HG02588 (cell line): ENCODE data around the gene IDNK.

Experiments used
- ATAC-seq: cut with Tn5 transposase; IDR thresholded peaks from one replicate; pipeline ENCODE4 v1.9.1; 2021; ENCODE audit warnings: mild to moderate bottlenecking, moderate library complexity; ENCODE audit not compliant: unreplicated experiment

IDNK gene

DNA sequence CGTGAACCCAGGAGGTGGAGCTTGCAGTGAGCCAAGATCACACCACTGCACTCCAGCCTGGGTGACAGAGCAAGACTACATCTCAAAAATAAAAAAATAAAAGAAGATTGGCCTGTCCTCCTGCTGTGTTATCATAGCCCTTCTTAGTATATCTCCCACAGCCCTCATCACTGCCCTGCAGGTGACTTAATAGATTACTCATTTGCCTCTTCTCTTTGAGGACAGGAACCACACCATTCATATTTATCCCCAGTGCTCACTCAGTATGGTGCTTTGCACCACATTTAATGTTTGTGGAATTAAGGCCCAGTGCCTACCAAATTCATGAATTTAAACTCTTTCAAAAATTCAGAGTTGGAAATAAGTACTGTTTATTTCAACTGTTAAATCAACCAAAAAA, 10.3 kb downstream of the IDNK start:
- ATAC-seq = no peak

DNA sequence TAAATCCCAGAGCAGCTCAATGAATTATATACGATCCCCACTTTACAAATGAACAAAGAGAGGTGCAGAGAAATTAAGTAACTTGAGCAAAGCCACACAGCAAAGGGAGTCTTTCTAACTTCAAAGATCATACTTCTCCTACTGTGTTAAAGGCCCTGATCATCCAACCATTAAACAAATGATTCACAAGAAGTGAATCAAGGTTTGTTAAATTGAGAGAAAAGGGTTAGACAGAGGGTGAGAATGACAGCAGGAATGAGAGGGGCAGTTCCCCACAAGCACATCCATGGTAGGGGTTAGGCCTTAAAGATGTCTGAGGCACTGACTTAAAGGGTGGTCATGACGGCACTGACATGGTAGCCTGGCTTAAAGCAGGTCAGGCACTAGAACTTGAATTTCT, 10.7 kb downstream of the IDNK start:
- ATAC-seq = no peak

DNA sequence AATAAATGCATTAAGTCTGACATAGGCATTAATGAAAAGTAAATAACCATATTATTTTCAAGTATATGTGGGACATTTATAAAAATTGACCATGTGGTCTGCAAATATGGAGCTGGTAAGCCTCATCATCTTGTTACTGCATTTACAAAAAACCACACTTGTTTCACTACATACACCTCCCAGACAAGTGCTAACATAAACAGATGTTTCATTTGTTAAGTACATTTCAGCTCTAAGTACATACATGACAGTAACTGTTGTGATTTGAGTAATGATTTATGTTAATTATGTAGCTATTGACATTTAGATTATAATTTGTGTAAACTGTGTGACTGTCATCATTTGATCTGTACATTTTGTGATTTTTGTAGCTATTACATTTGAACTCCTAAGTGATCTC, 13.9 kb downstream of the IDNK start:
- no peak for ATAC-seq

DNA sequence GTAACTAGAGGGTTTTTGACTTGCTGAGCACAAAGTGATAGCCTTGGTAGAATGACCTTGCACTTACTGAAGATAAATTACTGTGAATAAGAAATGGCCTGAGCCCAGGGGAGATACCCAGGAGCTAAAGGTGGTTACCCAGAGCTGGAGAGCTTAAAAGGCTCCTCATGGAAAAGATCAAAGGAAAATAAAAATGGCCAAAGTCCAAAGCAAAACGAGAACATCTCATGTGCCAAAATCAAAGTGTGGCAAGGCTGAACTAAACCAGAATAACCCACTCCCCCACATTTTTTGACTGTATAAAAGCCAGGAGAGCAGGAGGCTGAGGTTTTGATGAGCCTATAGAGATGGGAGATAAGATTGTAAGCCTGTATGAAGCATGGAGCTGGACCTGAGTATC, 14.4 kb downstream of the IDNK start:
- no peak for ATAC-seq

DNA sequence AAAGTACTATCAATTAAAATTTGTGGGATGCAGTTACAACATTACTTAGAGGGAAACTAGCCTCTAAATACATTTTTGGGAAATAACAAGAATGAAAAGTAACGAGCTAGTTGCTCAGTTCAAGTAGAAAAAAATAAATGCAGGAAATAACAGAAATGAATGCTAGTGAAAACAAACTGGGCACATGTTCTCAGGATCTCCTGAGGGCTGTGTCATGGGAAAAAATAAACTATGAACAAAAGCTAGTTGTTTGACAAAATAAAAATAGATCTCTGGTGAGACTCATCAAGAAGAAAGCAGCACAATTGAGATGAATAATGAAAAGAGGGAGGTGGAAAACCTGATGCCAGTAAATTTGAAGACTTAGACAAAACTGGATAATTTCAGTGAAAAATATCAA, 16.3 kb downstream of the IDNK start:
- ATAC-seq = no peak

DNA sequence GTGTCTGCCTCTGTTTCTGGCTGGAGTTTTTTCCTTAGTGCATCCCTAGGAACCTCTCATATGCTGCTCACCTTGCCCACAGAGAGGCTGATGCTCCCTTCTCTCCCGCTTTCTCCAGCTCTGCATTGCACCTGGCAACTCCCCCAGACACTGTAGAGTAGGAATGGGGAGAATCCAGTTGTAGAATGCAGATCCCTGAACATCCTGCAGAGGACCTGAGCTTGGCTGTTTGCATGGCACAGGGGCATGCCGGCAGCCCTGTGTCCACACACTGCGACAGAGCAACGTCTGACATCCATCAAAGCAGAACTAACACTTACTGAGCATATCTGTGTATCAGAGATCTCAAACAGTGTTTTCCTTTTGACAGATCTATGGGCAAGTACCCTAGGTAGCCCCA, 19.9 kb downstream of the IDNK start:
- ATAC-seq = no peak

DNA sequence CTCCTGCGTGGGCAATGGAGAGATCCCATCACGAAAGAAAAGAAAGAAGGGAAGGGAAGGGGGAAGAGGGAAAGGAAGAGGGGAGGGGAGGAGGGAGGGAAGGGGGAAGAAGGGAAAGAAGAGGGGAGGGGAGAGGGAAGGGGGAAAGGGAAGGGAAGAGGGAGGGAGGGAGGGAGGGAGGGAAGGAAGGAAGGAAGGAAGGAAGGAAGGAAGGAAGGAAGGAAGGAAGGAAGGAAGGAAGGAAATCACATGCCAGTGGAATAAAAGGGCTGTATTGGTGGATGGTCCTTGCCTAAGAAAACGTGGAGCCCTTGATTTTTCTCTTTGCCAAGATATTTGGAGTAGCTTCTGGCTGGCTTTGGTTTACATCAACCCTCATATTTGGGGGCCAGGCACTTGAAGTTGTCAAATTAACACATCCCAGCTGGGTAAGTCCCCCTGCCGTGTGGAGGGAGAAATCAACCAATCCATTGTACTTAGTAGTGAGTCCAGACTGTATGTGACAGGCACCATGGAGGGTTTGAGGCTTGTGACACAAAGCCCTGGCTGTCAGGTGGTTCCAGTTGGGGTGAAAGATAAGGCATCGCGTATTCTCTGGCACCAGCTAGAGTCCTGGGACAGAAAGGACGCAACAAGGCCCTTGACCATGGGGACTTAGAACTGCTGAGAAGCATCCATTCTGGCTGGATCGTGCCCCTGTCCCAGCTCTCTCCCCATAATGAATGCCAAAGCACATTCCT, 23.7 kb downstream of the IDNK start:
- ATAC-seq = no peak

DNA sequence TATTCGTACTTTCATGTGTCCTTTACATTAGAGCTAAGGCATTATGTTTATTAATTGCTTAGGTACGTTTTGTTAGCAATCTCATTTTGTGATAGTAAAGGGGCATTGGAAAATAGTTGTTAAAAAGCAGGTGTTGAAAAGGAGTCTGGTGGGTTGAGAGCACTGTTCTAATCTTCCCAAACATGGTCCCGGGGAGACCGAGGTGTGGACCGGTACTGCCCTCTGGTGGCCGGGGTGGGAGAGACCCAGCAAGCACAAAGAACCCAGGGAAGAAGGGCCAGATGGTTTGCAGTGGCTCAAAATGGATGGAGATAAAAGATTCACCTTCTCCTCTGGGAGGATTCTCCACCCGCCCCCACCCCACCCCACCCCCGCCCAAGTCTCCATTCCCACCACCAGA, 26.1 kb downstream of the IDNK start:
- ATAC-seq = peak; percentile 75

DNA sequence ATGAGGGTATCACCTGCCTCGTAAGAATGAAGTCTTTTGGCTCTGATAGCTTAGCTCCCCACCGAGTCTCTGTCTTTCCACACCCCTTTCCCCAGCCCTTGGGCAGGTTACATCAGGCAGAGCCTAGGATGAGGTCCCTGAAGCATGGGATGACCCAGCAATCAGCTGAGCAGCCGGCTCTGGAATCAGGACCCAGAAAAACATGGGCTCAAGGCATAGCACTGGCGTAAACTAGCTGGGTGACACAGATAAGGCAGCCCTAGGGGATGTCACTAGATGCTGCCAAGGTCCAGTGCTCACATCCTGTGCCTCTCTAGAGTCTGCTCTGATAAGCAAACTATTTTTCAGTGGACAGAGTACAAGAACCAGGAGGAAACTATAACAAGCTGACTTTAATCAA, 26.6 kb downstream of the IDNK start:
- ATAC-seq = no peak

DNA sequence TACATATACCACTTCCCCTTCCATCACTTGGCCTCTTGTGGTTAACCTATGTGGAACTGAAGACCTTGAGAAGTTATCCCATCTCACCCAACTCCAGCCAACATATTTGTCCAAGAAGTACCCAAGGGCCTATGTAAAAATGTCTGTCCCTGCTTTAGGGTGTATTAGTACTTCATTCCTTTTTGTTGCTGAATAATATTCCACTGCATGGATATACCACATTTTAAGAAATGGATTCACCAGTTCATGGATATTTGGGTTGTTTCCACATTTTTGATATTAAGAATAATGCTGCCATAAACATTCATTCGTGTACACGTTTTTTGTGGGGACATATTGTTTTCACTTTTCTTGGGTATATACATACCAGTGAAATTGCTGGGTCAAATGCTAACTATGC, 28.6 kb downstream of the IDNK start:
- ATAC-seq = no peak

DNA sequence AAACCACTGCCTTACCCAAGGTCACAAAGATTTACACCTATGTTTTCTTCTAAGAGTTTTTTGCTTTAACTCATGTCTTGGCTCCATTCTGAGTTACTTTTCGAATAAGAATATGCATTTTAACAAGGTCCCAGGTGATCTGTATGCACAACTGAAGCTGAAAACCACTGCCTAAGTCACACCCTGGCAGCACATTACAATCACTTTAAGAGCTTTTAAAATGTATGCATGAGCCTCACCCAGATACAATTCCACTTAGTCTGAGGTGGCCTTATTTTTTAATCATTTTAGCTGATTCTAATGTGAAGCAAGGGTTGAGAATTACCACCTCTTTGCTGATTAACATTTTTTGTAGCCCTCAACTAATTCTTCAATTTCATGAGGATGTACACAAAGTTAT, 29.5 kb downstream of the IDNK start:
- ATAC-seq = no peak

DNA sequence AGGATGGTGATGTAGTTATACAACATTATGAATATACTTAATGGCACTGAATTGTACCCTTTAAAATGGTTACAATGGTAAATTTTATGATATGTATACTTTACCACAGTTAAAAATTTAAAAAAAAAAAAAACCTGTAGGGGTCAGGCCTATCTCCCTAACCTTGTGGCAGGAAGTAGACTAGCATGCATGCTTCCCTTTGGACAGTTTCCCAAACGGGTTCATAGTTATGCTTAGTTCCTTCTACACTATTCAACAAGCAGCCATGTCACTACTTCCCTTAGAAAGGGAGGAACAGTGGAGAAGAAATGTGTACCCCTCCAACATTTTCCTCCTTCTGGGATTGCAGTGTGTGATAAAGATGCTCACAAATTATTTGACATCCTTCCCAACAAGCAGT, 32.5 kb downstream of the IDNK start:
- ATAC-seq = no peak

DNA sequence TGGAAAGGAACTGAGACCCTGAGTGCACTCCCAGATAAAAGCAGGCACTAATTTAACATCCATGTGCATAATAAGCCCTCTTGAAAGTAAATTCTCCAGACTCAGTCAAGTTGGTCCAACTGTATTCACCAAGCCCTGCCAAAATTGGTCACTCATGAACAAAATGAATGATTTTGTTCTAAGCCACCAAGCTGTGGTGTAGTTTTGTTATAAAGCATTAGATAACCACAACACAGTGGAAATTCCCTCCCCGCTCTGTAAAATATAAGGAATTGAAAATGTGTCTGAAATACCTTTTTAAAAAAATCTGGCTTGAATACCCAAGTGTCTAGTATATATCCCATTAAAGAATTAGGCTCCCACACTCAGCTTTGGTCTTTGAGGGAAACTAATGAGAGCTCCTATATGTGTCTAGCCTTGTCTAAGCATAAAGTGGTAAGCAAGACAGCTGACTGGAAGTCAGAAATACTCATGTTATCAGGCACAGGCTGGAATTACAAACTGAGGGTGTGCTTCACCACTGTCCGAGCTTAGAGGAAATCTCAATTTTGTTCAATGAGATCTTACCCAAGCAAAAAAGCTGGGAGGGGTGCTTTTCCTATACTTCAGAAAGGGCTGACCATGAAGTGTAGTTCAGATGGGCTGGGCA, 33.2 kb downstream of the IDNK start:
- ATAC-seq = no peak

DNA sequence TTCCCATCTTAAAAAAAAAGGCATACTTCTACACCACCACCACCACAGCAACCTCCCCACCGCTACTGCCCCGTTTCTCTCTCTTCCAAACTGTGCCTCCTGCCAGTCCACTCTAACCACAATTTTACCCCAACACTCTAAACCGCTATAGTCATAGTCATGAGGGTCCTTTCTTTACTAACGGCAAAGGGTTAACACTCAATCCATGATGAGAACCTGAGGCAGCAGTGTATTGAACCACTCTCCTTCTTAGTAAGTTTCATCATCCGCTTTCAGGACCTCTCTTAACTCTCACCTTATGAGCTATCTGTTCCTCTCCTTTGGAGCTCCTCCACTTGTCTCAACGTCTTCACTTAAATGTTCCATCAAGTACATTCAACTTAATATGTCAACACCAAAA, 34.0 kb downstream of the IDNK start:
- ATAC-seq = no peak

DNA sequence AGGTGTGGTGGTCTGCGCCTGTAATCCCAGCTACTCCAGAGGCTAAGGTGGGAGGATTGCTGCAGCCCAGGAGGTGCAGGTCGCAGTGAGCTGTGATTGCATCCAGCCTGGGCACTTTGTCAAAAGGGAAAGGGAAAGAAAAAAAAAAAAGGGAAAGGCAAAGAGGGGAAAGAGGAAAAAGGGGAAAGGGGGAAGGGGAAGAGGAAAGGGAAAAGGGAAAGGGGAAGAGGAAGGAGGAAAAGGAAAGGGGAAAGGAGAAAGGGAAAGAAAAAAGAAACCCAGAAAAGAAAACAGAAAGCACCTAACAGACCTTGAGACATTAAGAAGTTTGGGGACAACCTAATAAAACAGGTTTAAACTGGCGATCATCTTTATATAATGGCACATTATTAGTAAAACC, 40.0 kb downstream of the IDNK start:
- ATAC-seq = no peak

DNA sequence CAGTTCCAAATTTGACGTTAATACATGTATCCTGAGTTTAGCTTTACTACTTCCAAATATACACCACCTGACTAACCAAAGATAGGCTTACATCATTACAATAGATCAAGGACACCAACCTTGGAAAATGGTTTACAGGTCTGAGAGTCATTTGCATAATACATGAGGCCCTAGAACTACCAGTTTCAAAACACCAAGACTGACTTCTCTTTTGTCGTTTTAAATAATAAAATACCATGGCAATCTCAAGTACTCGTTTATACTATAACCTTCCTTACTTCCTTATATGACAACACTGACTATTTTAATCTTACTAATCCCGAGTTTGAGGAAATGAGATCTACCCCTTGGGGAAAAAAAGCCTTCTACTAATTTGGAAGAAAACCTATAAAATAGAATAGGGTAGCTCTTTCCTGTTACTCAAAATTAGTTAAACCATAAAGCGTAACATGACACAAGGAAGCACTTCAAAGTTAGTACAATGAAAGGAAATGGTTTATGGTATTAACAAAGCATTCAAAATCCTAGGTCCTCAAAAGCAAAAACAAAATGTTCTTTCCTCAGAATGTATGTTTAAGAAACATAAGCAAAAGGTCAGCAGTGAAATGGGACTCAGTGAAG, 42.7 kb downstream of the IDNK start:
- ATAC-seq = peak; percentile 93

DNA sequence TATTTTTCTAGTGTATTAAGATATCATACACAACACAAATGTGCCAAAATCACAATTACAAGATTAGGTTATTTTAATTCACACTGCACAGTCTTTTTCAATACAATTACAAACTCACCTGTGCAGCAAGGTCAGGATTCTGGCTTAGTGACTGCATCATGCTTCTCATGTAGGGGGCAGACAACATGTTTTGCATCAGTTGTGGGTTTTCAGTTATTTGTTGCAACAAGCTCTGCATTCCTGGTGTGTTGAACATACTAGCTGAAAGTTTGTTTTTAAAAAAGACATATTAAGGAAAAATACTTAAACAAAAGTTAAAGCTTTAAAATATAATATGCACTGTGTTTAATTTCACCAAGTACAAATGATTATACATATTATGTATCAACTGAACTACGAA, 46.1 kb downstream of the IDNK start:
- no peak for ATAC-seq

DNA sequence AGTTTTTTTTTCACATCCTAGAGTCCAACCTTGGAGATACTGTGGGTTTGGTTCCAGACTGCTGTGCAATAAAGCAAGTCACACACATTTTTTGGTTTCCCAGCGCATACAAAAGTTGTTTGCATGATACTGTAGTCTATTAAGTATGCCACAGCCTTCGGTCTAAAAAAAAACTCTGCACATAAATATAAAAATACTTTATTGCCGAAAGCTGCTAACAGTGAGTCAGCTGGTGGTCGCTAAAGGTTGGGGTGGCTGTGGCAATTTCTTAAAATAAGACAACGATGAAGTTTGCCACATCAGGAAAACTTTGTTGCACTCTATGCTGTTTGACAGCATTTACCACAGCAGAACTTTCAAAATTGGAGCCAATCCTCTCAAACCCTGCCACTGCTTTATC, 47.4 kb downstream of the IDNK start:
- ATAC-seq = no peak

DNA sequence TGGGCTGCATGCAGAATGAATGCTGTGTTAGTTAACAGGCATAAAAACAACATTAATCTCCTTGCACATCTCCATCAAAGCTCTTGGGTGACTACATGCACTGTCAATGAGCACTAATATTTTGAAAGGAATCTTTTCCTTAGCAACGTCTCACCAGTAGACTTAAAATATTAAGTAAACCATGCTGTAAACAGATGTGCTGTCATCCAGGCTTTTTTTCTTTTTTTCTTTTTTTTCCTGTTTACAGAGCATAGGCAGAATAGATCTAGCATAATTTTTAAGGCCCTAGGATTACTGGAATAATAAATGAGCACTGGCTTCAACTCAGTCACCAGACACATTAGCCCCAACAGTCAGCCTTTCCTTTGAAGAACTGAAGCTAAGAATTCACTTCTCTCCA, 48.5 kb downstream of the IDNK start:
- ATAC-seq = no peak

DNA sequence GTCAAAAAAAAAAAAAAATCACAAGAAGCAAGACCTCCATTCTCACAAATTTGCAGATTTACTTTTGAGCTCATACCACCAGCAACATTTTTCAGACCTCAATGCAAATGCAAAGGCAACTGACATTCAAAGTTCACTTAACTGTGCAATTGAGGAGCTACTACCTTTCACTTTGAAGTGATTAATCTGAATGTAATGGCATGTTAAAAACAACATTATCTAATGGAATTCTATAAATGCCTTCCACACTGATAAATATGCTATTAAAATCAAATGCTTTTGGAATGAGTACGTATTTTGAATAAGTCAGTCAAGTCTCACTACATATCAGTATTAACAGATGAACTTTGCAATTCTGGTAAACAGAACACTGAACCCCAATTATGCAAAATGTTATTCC, 52.5 kb downstream of the IDNK start:
- no peak for ATAC-seq

DNA sequence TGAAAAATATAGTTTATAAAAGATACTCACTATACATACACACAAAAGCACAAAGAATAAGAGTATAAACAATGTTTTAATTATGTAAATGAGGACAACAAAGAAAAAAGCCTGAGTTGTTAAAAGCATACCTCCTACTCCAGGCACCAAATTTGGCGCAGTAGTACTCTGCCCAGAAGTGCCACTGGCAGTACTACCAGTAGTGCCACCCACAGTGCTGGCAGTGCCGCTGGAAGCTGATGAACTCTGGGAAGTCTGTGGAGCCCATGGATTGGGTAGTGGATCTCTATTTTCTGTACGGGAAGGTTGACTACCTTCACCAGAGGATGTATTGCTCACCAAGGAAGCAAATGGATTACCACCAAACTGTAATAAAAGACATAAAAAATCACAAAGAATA, 54.7 kb downstream of the IDNK start:
- no peak for ATAC-seq

DNA sequence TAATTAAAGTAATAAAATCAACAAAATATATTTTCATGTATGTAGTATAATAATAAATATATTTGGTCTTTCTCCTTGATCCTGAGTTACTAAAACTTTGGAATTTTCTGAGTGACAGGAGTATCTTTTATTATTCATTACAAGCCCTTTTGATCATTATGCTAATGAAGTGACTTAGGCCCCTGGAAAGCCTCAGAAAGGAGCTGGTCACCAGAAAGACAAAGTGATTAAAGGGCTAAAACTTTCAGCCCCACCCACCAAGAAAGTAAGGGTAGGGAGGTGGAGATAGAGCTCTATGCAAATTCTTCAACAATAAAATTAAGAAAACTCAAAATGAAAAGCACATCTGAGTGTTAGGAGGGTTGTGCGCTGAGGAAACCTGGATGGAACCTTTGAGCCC, 57.3 kb downstream of the IDNK start:
- no peak for ATAC-seq

DNA sequence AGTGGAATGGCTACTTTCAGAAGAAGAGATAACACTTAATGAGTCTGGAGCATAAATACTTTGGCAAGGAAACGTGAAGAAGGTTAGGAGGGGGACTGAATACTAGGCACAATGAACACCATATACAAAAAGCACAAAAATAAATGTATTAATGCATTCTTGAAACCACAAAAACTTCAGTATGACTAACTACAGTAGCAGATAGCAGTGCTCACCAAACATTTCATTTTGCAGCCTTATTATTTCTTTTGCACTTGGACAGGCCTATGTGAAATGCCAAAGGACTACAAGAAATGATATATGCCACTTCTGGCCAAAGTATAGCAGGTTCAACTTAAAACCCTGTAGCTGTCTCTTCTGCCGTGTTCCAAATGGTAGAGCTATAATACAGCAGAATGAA, 58.5 kb downstream of the IDNK start:
- ATAC-seq = no peak
